Activated T-cell treated with anti-CD3 and anti-CD28 coated beads for 24 hours (primary cell): ENCODE data around the gene TGFB2.

Experiments used
- DNase-seq: peaks from one replicate; pipeline ENCODE4 v3.0.0-alpha.2; 2020; ENCODE audit warnings: low read depth

The TGFB2 gene

GRCh38 chr1:218490406-218490922 is 145.3 kb downstream of the TGFB2 start:
- no peak for DNase-seq

- no peak for DNase-seq
Observed at GRCh38 chr1:218492874-218493273, 147.7 kb downstream of the TGFB2 start.

DNA sequence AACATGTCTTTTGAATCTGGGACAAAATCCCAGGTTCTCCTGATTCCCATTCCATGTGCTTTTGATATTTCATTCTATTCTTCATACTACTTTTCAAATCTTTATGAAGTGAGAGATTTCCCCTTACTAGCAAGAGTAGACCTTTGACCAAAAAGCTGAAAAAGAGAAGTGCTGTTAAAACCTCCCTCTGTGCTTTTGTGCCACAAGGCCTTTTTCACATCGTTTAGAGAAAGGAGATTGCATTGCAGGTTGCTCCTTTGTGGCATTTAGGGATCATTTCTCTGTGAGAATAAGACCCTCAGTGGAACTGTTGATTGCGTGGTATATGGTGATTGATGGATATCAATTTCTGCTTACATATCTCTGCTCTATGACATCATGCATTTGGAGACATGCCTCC is 148.8 kb downstream of the TGFB2 start:
- DNase-seq, result no peak
